Activated naive CD4-positive, alpha-beta T cell treated with anti-CD3 and anti-CD28 coated beads, Interleukin-2, amount 10 ng/mL, durations not matched to agents 7 days and 5 days (primary cell): ENCODE data around the gene TNFRSF13B.

Experiments used
- CTCF ChIA-PET: fragments of 350-600 bp; sonication (Branson Sonifier 250); formaldehyde crosslinking; loops from one replicate; lab custom pipeline; 2021; ENCODE audit warnings: antibody characterized with exemption; lab: Charles Lee
- DNase-seq: peaks from one replicate; pipeline ENCODE4 v3.0.0-alpha.2; 2020
- H3K27ac Mint-ChIP-seq: one replicate; pipeline ENCODE4 v1.8.0; 2021; ENCODE audit warnings: mild to moderate bottlenecking, moderate library complexity, mixed read lengths
- H3K27me3 Mint-ChIP-seq: one replicate; pipeline ENCODE4 v1.8.0; 2021; ENCODE audit warnings: mild to moderate bottlenecking, mixed read lengths
- H3K36me3 Mint-ChIP-seq: one replicate; pipeline ENCODE4 v1.8.0; 2021; ENCODE audit warnings: mixed read lengths
- H3K4me1 Mint-ChIP-seq: one replicate; pipeline ENCODE4 v1.8.0; 2021; ENCODE audit warnings: mixed read lengths
- H3K4me3 Mint-ChIP-seq: one replicate; pipeline ENCODE4 v1.8.0; 2021; ENCODE audit warnings: mild to moderate bottlenecking, moderate library complexity, mixed read lengths
- H3K9me3 Mint-ChIP-seq: one replicate; pipeline ENCODE4 v1.8.0; 2021; ENCODE audit warnings: mixed read lengths

The TNFRSF13B gene

DNA sequence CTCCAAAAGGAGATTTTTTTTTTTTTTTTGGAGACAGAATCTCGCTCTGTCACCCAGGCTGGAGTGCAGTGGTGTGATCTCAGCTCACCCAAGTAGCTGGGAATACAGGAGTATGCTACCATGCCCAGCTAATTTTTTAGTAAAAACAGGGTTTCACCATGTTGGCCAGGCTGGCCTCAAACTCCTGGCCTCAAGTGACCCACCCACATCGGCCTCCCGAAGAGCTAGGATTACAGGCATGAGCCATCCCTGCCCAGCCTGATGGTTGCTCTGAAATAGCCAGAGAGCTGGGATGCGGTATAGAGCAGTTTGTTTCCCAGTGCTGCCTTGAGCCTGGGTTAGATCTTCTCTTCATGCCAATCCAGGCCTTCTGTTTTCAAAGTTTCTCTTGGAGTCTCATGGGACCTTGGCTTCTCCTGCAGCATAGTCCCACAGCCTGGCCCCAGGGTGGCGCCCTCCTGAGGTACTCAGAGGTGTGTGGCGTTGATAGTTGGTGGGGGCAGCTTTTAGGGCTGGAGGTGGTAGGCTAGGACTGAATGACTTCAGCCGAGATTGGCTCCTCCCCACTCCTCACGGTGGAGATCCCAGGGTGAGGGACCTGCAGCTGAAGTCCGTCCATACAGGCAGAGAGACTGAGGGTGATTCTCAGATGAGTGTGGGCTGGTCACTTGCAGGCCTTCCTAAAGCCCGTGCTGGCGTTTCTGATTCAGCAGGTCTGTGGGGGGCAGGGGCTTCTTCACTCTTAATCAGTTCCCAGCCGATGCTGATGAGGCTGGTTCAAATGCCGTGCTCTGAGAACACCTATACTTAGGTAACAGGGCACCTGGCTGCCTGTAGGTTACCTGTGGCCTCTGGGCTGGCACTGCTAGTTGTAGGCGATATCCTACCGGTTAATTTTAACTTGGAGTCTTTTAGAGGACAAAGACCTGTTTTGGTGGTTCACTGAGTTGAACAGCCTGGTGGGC is 52.0 kb downstream of the TNFRSF13B start:
- H3K27ac Mint-ChIP-seq = no peak overlapping the region
- CTCF ChIA-PET = interaction anchor here (1.4 to 1.7 kb wide), 2 partner anchors 72 kb away, joined by 5 to 7 read pairs; no protein-coding TSS in a partner anchor
- H3K4me3 Mint-ChIP-seq = no peak overlapping the region
- no peaks in the 10 kb centered on the region for H3K9me3 Mint-ChIP-seq
- peaks cover 23% of the 10 kb centered on the region for H3K27me3 Mint-ChIP-seq
- H3K4me1 Mint-ChIP-seq = no peaks in the 10 kb centered on the region
- H3K36me3 Mint-ChIP-seq = no peaks in the 10 kb centered on the region
- DNase-seq = no peak

GRCh38 chr17:16918443-16918842 is 53.5 kb downstream of the TNFRSF13B start:
- DNase-seq = no peak
- Mint-ChIP-seq H3K9me3 (no peaks in the 10 kb centered on the region), H3K36me3 (no peaks in the 10 kb centered on the region), H3K27me3 (peaks cover 23% of the 10 kb centered on the region), H3K4me3 (no peak overlapping the region), H3K4me1 (peaks cover 2% of the 10 kb centered on the region), H3K27ac (no peak overlapping the region)
- CTCF ChIA-PET = interaction anchor here (1.4 kb wide), 1 partner anchor 73 kb away, joined by 7 read pairs; no protein-coding TSS in a partner anchor

DNA sequence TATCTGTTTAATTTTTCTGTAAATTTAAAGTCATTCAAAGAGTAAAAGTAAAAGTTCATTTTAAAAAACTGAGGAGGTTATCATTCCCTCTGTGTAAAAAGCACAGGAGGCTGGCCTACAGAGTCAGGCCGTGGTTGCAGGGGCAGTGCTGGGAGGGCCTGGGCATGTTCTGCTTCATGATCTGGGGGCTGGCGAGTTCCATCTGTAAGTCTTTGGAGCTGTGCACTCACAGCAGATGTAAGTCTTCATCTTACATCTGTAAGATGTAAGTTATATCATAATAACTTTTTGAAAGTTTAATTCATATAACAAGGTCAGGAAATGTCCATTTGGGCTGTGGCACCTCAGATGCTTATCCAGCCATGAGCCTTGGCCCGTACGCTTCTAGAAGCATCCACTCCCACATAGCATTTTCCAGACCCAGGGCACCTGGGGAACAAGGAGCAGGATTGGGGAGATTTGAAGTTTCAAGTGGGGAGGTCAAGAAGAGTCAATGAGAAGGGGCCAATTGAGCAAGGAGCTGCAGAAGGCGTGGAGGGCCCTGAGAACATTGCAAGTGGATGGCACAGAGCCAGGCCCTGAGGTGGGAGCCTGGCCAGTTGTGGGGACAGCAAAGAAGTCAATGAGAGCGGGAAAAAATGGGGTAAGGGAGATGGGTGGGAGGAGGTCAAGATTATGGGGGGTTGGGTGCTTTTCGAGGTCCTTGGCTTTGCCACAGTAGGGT is 54.1 kb downstream of the TNFRSF13B start:
- H3K27me3 Mint-ChIP-seq = peaks cover 23% of the 10 kb centered on the region
- no peak overlapping the region for H3K27ac Mint-ChIP-seq
- no peak for DNase-seq
- H3K36me3 Mint-ChIP-seq = no peaks in the 10 kb centered on the region
- CTCF ChIA-PET = no interaction called here
- no peak overlapping the region for H3K4me3 Mint-ChIP-seq
- no peaks in the 10 kb centered on the region for H3K9me3 Mint-ChIP-seq
- H3K4me1 Mint-ChIP-seq = peaks cover 6% of the 10 kb centered on the region

DNA sequence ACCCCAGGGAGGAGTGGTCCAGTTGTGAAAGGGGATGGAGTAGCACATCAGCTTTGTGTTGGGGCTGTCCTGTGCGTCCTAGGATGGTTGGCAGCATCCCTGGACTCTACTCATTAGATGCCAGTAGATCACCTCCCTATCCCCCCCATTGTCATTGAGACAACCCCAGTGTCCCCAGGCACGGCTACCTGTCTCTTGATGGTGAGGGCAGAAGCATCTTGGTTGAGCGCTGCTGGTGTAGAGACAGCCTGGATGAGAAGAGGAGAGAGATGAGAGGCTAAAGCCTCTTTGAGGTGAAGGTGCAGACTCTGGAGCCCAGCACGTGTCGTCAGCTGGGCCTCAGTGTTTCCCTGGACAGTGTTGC is 55.4 kb downstream of the TNFRSF13B start:
- DNase-seq = peak; percentile 15
- Mint-ChIP-seq H3K36me3 (no peaks in the 10 kb centered on the region), H3K4me1 (peaks cover 17% of the 10 kb centered on the region), H3K27ac (no peak overlapping the region), H3K9me3 (no peaks in the 10 kb centered on the region), H3K4me3 (no peak overlapping the region), H3K27me3 (peaks cover 27% of the 10 kb centered on the region)
- CTCF ChIA-PET = no interaction called here

DNA sequence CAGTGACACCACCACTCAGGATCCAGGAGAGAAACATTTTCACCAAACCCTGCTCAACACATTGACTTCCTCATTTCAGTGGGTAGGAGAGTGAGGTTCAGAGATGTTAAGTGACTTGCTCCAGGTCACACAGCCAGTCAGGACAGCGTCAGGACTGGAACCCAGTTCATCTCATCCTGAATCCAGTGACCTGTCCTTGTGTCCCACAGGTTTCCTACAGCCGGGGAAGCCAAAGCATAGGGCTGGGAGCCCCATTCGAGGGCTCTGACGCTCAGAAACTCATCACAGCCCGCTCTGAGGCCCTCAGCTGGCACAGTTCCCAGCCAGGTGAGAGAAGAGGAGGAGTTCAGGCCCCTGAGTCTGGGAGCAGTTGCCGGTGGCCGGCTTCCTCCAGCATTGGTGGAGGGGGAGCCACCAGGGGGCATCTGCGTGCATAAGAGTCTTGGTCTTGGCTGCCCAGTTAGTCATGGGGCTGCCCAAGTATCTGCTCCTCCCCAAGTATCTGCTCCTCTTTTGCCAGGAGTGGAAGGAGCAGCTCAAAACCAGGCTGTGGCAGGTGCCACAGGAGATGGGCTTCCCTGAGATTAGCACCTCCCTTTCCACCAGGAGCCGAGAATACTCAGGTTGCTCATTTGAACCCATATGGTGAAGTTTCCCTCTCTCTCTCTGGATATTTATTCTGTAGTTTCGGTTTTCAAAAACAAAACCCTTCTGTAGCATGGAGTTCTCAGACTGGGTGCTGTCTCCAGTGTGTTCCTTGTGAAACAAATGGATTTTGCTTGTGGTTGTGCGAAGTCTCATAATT is 56.0 kb downstream of the TNFRSF13B start:
- DNase-seq = peak; percentile 58
- CTCF ChIA-PET = interaction anchor here (1.1 to 1.9 kb wide), 2 partner anchors 10 to 74 kb away, joined by 3 to 4 read pairs; no protein-coding TSS in a partner anchor
- H3K36me3 Mint-ChIP-seq = no peaks in the 10 kb centered on the region
- peaks cover 20% of the 10 kb centered on the region for H3K4me1 Mint-ChIP-seq
- no peaks in the 10 kb centered on the region for H3K9me3 Mint-ChIP-seq
- peaks cover 27% of the 10 kb centered on the region for H3K27me3 Mint-ChIP-seq
- H3K4me3 Mint-ChIP-seq = no peak overlapping the region
- H3K27ac Mint-ChIP-seq = no peak overlapping the region

DNA sequence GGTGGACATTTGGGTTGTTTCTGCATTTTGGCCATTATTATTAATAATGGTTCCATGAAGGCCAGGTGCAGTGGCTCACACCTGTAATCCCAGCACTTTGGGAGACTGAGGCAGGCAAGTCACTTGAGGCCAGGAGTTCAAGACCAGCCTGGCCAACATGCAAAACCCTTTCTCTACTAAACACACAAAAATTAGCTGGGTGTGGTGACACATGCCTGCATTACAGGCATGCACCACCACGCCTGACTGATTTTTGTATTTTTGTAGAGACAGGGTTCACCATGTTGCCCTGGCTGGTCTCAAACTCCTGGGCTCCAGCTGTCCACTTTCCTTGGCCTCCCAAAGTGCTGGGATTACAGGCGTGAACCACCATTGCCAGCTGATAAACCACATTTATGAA is 58.5 kb downstream of the TNFRSF13B start:
- H3K27me3 Mint-ChIP-seq = peaks cover 29% of the 10 kb centered on the region
- H3K4me3 Mint-ChIP-seq = no peak overlapping the region
- no peaks in the 10 kb centered on the region for H3K36me3 Mint-ChIP-seq
- CTCF ChIA-PET = interaction anchor here (1.9 kb wide), 1 partner anchor 79 kb away, joined by 10 read pairs; no protein-coding TSS in a partner anchor
- H3K27ac Mint-ChIP-seq = no peak overlapping the region
- peaks cover 41% of the 10 kb centered on the region for H3K4me1 Mint-ChIP-seq
- no peaks in the 10 kb centered on the region for H3K9me3 Mint-ChIP-seq
- peak; percentile 16 for DNase-seq

GRCh38 chr17:16912021-16912962 is 59.6 kb downstream of the TNFRSF13B start:
- no peaks in the 10 kb centered on the region for H3K9me3 Mint-ChIP-seq
- H3K4me1 Mint-ChIP-seq = peaks cover 46% of the 10 kb centered on the region
- no peak overlapping the region for H3K27ac Mint-ChIP-seq
- H3K36me3 Mint-ChIP-seq = no peaks in the 10 kb centered on the region
- H3K4me3 Mint-ChIP-seq = no peak overlapping the region
- peak; percentile 19 for DNase-seq
- peaks cover 30% of the 10 kb centered on the region for H3K27me3 Mint-ChIP-seq
- CTCF ChIA-PET = no interaction called here

DNA sequence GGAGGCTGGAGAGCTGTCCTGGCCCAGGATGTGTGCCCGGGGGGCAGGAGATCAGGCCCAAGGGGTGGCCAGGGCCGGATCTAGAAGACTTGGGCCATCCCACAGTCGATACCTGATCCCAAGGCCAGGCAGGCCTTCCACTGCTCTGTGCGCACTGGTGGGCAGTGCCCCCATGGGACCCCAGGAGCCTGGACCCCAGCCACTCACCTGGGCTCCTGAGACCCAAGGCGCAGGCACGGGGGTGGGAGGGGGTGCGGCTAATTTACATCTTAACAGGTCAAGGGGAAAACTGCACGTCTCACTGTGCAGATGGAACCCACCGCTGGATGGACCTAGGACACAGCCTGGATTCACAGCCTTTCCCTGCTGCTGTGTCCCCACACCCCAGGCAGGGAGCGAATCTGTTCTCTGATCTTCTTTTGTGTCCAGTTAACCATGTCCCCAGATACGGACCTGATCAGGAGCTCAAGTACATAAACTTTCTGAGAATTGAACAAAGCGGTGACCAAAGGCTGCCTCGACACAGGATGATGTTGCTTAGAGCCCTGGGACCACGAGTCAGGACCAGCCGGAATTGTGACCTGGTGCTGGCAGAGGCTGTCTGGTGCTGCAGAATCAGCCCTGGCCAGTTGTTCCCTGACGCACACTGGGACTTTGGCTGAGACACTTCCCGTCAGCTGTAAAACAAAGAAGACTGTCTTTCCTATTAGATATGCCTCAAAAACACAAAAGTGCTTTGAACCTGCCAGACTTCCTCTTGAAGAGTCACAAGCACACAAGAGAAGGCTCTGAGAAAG is 60.6 kb downstream of the TNFRSF13B start:
- Mint-ChIP-seq H3K27me3 (peaks cover 24% of the 10 kb centered on the region), H3K4me3 (no peak overlapping the region), H3K27ac (no peak overlapping the region), H3K9me3 (no peaks in the 10 kb centered on the region), H3K4me1 (peaks cover 55% of the 10 kb centered on the region), H3K36me3 (no peaks in the 10 kb centered on the region)
- peak; percentile 32 for DNase-seq
- CTCF ChIA-PET = no interaction called here

- Mint-ChIP-seq H3K27me3 (peaks cover 14% of the 10 kb centered on the region), H3K4me1 (peaks cover 59% of the 10 kb centered on the region)
Observed at GRCh38 chr17:16910341-16910740, 61.6 kb downstream of the TNFRSF13B start.

DNA sequence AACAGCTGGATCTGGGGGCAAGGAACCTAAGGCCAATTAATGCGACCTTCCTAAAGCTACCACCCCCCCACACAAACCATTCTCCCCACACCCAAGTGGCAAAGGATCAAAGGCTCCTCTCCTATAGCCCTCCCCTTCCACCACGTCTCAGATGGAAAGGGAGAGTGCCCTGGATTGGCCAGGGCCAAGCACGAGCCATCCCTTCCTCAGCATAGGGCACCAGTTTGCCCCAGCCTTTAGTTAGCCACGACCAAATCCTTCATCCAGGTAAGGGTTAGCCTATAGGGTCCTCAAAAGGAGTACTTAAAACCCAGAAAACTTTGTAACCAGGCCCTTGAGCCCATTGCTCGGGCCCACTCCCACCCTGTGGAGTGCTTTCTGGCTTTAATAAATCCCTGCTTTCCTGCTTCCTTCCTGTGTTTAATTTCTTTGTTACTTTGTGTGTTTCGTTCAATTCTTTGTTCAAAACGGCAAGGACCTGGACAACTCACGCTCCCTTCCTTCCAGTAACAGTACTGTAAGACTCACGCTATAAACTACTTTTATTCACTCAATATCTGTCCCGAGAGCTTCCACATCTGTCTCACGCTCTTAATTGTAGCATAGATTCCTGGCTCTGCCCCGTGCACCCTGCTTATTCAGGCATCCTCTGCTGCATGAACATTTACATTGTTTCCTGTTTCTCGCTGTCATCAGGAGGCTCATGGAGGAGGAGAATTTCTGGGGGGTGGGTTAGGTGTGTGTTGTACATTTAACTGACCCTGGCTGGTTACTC is 62.3 kb downstream of the TNFRSF13B start:
- H3K4me3 Mint-ChIP-seq = no peak overlapping the region
- peaks cover 14% of the 10 kb centered on the region for H3K27me3 Mint-ChIP-seq
- peaks cover 59% of the 10 kb centered on the region for H3K4me1 Mint-ChIP-seq
- H3K36me3 Mint-ChIP-seq = no peaks in the 10 kb centered on the region
- H3K27ac Mint-ChIP-seq = no peak overlapping the region
- no peak for DNase-seq
- CTCF ChIA-PET = no interaction called here
- peaks cover 2% of the 10 kb centered on the region for H3K9me3 Mint-ChIP-seq

More at GRCh38 chr17:16910341-16910740, 61.6 kb downstream of the TNFRSF13B start:
- Mint-ChIP-seq H3K4me3 (no peak overlapping the region), H3K9me3 (peaks cover 2% of the 10 kb centered on the region), H3K36me3 (no peaks in the 10 kb centered on the region), H3K27ac (no peak overlapping the region)
- CTCF ChIA-PET = no interaction called here
- no peak for DNase-seq

GRCh38 chr17:16908273-16908672 is 63.6 kb downstream of the TNFRSF13B start:
- Mint-ChIP-seq H3K27ac (no peak overlapping the region), H3K9me3 (peaks cover 4% of the 10 kb centered on the region), H3K27me3 (peaks cover 23% of the 10 kb centered on the region), H3K4me3 (no peak overlapping the region), H3K4me1 (peaks cover 57% of the 10 kb centered on the region), H3K36me3 (no peaks in the 10 kb centered on the region)
- CTCF ChIA-PET = no interaction called here
- DNase-seq = no peak

DNA sequence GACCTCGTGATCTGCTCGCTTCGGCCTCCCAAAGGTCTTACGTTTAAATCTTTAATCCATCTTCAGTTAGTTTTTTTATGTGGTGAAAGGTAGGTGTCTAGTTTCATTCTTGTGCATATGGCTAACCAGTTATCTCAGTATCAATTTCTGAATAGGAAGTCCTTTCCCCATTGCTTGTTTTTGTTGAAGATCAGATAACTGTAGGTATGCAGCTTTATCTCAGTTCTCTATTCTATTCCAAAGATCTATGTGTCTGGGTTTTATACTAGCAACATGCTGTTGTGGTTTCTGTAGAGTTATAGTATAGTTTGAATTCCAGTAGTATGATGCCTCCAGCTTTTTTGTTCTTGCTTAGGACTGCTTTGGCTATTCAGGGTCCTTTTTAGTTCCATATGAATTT is 65.2 kb downstream of the TNFRSF13B start:
- CTCF ChIA-PET = no interaction called here
- H3K27me3 Mint-ChIP-seq = peaks cover 26% of the 10 kb centered on the region
- peaks cover 43% of the 10 kb centered on the region for H3K4me1 Mint-ChIP-seq
- DNase-seq = no peak
- H3K27ac Mint-ChIP-seq = no peak overlapping the region
- H3K36me3 Mint-ChIP-seq = no peaks in the 10 kb centered on the region
- no peak overlapping the region for H3K4me3 Mint-ChIP-seq
- peaks cover 4% of the 10 kb centered on the region for H3K9me3 Mint-ChIP-seq
